Endothelial cell of umbilical vein (primary cell): ENCODE results near the gene MYOD1.

Source experiments
- EZH2 ChIP-seq: IDR thresholded peaks from 2 replicates; pipeline ENCODE4 v1.6.1; 2012; ENCODE audit warnings: borderline replicate concordance, low read depth, mild to moderate bottlenecking, moderate library complexity, low read length, inconsistent platforms; ENCODE audit not compliant: severe bottlenecking
- JUN ChIP-seq: IDR thresholded peaks from 2 replicates; pipeline ENCODE4 v1.6.1; 2011; ENCODE audit warnings: borderline replicate concordance, low read depth; ENCODE audit not compliant: insufficient read length, insufficient read depth
- POLR2A ChIP-seq: IDR thresholded peaks from 2 replicates; pipeline ENCODE4 v1.6.1; 2012; ENCODE audit warnings: low read depth, mild to moderate bottlenecking, control low read depth, low read length
- POLR2AphosphoS5 ChIP-seq: IDR thresholded peaks from 2 replicates; pipeline ENCODE4 v1.6.1; 2012; ENCODE audit warnings: low read depth, mild to moderate bottlenecking, control low read depth, low read length, moderate library complexity; ENCODE audit not compliant: insufficient read depth
- TF ChIP-seq, protein P1 (sequence below), 2 donors: IDR thresholded peaks; 1 replicate in 1 of 2; 2 replicates in 1 of 2; pipeline ENCODE4 v1.5.1; 2011; ENCODE audit warnings: low read length in 2 of 2, mild to moderate bottlenecking in 2 of 2, moderate library complexity in 2 of 2, control low read depth in 1 of 2, inconsistent platforms in 1 of 2, low read depth in 1 of 2; ENCODE audit not compliant: insufficient read depth in 1 of 2; ENCODE audit errors: extremely low read depth in 1 of 2
- TF ChIP-seq, protein P2 (sequence below): IDR thresholded peaks from 2 replicates; pipeline ENCODE4 v1.6.1; 2011; ENCODE audit not compliant: insufficient read depth, insufficient read length

DNA sequence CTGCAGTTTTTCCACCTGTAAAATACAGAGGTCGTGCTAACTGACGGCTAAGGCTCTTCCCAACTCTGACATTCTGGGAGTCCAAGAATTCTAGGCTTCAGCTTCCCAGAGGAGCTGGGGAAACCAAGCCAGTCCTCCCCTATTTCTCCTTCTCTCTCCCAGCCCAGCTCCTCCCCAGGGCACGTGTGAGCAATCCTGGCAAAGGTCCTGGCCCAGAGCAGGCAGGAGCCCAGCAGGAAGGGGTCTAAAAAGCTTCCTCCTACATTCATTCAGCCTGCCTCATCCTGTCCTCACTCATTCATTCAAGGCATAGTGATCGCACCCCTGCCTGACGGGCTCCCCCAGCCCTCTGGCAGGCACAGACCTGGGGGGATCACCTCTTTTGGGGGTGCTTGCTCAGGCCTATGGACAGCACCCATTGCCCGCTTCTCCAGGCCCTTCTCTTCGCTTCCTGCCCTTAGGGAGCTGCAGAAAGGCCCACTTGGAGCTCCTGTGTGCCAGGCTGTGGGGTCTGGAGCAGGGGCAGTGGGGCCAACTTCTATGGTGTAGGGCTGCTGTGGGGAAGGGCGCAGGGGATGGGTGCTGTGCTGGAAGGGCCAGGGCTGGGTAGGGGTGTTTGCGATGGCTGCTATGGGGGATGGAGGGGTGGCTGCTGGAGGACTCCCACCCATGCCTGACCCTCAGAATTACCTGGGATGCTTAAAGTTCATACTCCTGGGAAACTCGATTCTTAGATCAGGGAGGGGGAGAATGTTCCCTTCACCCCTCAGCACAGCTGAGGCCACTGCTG is 25.0 kb downstream of the MYOD1 start:
- TF ChIP-seq, protein P1, sequence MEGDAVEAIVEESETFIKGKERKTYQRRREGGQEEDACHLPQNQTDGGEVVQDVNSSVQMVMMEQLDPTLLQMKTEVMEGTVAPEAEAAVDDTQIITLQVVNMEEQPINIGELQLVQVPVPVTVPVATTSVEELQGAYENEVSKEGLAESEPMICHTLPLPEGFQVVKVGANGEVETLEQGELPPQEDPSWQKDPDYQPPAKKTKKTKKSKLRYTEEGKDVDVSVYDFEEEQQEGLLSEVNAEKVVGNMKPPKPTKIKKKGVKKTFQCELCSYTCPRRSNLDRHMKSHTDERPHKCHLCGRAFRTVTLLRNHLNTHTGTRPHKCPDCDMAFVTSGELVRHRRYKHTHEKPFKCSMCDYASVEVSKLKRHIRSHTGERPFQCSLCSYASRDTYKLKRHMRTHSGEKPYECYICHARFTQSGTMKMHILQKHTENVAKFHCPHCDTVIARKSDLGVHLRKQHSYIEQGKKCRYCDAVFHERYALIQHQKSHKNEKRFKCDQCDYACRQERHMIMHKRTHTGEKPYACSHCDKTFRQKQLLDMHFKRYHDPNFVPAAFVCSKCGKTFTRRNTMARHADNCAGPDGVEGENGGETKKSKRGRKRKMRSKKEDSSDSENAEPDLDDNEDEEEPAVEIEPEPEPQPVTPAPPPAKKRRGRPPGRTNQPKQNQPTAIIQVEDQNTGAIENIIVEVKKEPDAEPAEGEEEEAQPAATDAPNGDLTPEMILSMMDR (IDR thresholded peaks at IDR 0.05; ENCODE audit: extremely low read depth in 1 of 2, insufficient read depth in 1 of 2, low read depth in 1 of 2, low read length in 2 of 2) = no peak
- TF ChIP-seq EZH2 = no peak
- no peak for TF ChIP-seq POLR2A
- no peak for TF ChIP-seq JUN
- TF ChIP-seq POLR2AphosphoS5 = no peak
- TF ChIP-seq, protein P2, sequence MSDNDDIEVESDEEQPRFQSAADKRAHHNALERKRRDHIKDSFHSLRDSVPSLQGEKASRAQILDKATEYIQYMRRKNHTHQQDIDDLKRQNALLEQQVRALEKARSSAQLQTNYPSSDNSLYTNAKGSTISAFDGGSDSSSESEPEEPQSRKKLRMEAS = no peak
